Gastroesophageal sphincter (tissue), 4 donors: ENCODE results near the gene SYT14. TPM values are rescaled to one million over a fixed set of nuclear protein-coding genes. Genes with fewer than 3 reads are reported as not detected.
"Not testable (repeated sequence)": the region's sequence is repeated elsewhere in the genome, so short reads cannot be mapped to it uniquely, and the experiment has no call there.

Experiments used
- ATAC-seq: fragments of 150-250 bp; one replicate; pipeline ENCODE4 v1.9.1; 2016; ENCODE audit warnings: mild to moderate bottlenecking, moderate library complexity
- H3K27ac ChIP-seq, 4 donors: fragments of 200-600 bp; sonication (generic) in 3 of 4; 1 replicate in 3 of 4; 2 replicates in 1 of 4; pipeline ENCODE4 v1.5.1; 2016 to 2019
- H3K27me3 ChIP-seq: fragments of 200-600 bp; sonication (generic); one replicate; pipeline ENCODE4 v1.5.1; 2019
- H3K36me3 ChIP-seq, 2 donors: fragments of 200-600 bp; sonication (generic); one replicate each; pipeline ENCODE4 v1.5.1; 2019; ENCODE audit warnings: control low read depth in 1 of 2
- H3K4me1 ChIP-seq, 3 donors: fragments of 200-600 bp; sonication (generic); 1 replicate in 2 of 3; 2 replicates in 1 of 3; pipeline ENCODE4 v1.5.1; 2016 to 2019; ENCODE audit warnings: control low read depth in 2 of 3
- H3K4me3 ChIP-seq, 2 donors: fragments of 200-600 bp; sonication (generic); one replicate each; pipeline ENCODE4 v1.5.1; 2019; ENCODE audit warnings: mild to moderate bottlenecking in 1 of 2, moderate library complexity in 1 of 2
- H3K9me3 ChIP-seq, 3 donors: fragments of 200-600 bp; sonication (generic); one replicate each; pipeline ENCODE4 v1.5.1; 2017 to 2019; ENCODE audit warnings: control low read depth in 2 of 3
- CTCF ChIP-seq, 4 experiments: fragments of 200-600 bp in 2 of 4; fragments of 450-650 bp in 2 of 4; sonication (generic) in 1 of 4; IDR thresholded peaks; one replicate each; pipeline ENCODE4 v1.5.1; 2017 to 2019; ENCODE audit warnings: antibody characterized with exemption in 4 of 4, mild to moderate bottlenecking in 2 of 4, moderate library complexity in 2 of 4
- EP300 ChIP-seq: sonication (generic); formaldehyde crosslinking; IDR thresholded peaks from one replicate; pipeline ENCODE4 v1.6.1; 2017; ENCODE audit warnings: antibody characterized with exemption, mild to moderate bottlenecking
- POLR2A ChIP-seq, 2 donors: fragments of 450-650 bp; IDR thresholded peaks; one replicate each; pipeline ENCODE4 v1.6.1; 2017; ENCODE audit warnings: antibody characterized with exemption in 2 of 2, mild to moderate bottlenecking in 2 of 2, moderate library complexity in 1 of 2
- POLR2AphosphoS5 ChIP-seq: sonication (generic); formaldehyde crosslinking; IDR thresholded peaks from one replicate; pipeline ENCODE4 v1.6.1; 2017; ENCODE audit warnings: antibody characterized with exemption
- WGBS, 2 donors: methylation state at CpG; one replicate each; pipeline ENCODE4 v1.1.5; 2018; ENCODE audit warnings: low coverage in 1 of 2; 5-methylcytosine and 5-hydroxymethylcytosine counted together
- total RNA-seq, 4 donors: library from RNA; depleted of rRNA; stranded (reverse); fragments of >200 nt; gene quantifications; one replicate each; pipeline ENCODE4 v1.1.0, GENCODE V29; 2016

Gene SYT14
- total RNA-seq, 4 donors from 2014 or later, result under 0.01 to 0.27 TPM; not detected in 2

GRCh38 chr1:210099921-210100320 lies 161.9 kb downstream of the SYT14 start:
- TF ChIP-seq CTCF (IDR thresholded peaks at IDR 0.05), result no peak
- no peak for TF ChIP-seq POLR2A (IDR thresholded peaks at IDR 0.05)
- no peak for TF ChIP-seq EP300
- no peak for TF ChIP-seq POLR2AphosphoS5

GRCh38 chr1:210104103-210104502 lies 166.1 kb downstream of the SYT14 start:
- no peaks in the 10 kb centered on the region for H3K36me3 ChIP-seq
- ATAC-seq, result no peak
- H3K9me3 ChIP-seq, result no peaks in the 10 kb centered on the region
- no peak overlapping the region for H3K4me3 ChIP-seq
- no peak overlapping the region for H3K27ac ChIP-seq
- H3K27me3 ChIP-seq, result peaks cover 7% of the 10 kb centered on the region
- 71 to 86% methylated on average over 2 of the region's 2 CpGs for WGBS, 2 donors
- no peaks in the 10 kb centered on the region for H3K4me1 ChIP-seq
- no peak for TF ChIP-seq POLR2AphosphoS5
- TF ChIP-seq POLR2A (IDR thresholded peaks at IDR 0.05), result no peak
- TF ChIP-seq EP300, result no peak
- no peak for TF ChIP-seq CTCF (IDR thresholded peaks at IDR 0.05)

More at GRCh38 chr1:210099921-210100320, 161.9 kb downstream of the SYT14 start:
- ATAC-seq, result no peak
- no peak overlapping the region for H3K4me3 ChIP-seq
- no peaks in the 10 kb centered on the region for H3K27me3 ChIP-seq
- WGBS, 2 donors, result 38 to 43% methylated on average over 1 of the region's 1 CpG
- H3K4me1 ChIP-seq, result no peaks in the 10 kb centered on the region
- no peak overlapping the region for H3K27ac ChIP-seq
- H3K9me3 ChIP-seq, result no peaks in the 10 kb centered on the region
- H3K36me3 ChIP-seq, result no peaks in the 10 kb centered on the region

GRCh38 chr1:210112906-210113305 lies 174.9 kb downstream of the SYT14 start:
- not testable (repeated sequence) for H3K4me1 ChIP-seq, H3K27ac ChIP-seq, H3K4me3 ChIP-seq, ATAC-seq, H3K36me3 ChIP-seq, H3K9me3 ChIP-seq
- 73 to 100% methylated on average over 1 to 9 of the region's 9 CpGs for WGBS, 2 donors
- H3K27me3 ChIP-seq, result peaks cover 11% of the 10 kb centered on the region

DNA sequence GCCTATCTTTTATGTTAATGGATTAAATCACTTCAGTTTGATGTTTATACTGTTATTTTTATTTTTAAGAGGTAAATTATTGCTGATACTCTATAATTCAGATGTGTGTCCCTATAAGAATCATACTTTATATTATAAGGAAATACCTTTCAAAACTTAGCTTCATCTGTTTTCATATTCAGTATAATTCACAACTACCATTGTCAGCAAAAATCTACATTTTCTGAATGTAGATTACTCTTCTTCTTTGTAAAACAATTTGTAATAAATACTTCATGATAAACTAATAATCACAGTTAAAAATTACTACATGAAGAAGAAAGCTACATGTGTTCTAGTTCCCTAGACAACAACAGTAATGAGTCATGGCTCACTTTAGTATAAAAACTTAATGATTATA lies 179.2 kb downstream of the SYT14 start:
- ATAC-seq, result no peak
- TF ChIP-seq POLR2AphosphoS5 (no peak), CTCF (IDR thresholded peaks at IDR 0.05) (no peak), EP300 (no peak), POLR2A (IDR thresholded peaks at IDR 0.05) (no peak)
- no peak overlapping the region for H3K27ac ChIP-seq
- H3K9me3 ChIP-seq, result no peaks in the 10 kb centered on the region
- peaks cover 6% of the 10 kb centered on the region for H3K27me3 ChIP-seq
- no peaks in the 10 kb centered on the region for H3K36me3 ChIP-seq
- no peaks in the 10 kb centered on the region for H3K4me1 ChIP-seq
- H3K4me3 ChIP-seq, result no peak overlapping the region

GRCh38 chr1:210117681-210118170 lies 179.7 kb downstream of the SYT14 start:
- H3K27me3 ChIP-seq, result peaks cover 6% of the 10 kb centered on the region
- no peak overlapping the region for H3K27ac ChIP-seq
- TF ChIP-seq POLR2A (IDR thresholded peaks at IDR 0.05) (no peak), CTCF (IDR thresholded peaks at IDR 0.05) (no peak), POLR2AphosphoS5 (no peak), EP300 (no peak)
- H3K9me3 ChIP-seq, result no peaks in the 10 kb centered on the region
- H3K4me3 ChIP-seq, result no peak overlapping the region
- H3K36me3 ChIP-seq, result no peaks in the 10 kb centered on the region
- no peak for ATAC-seq
- no peaks in the 10 kb centered on the region for H3K4me1 ChIP-seq

DNA sequence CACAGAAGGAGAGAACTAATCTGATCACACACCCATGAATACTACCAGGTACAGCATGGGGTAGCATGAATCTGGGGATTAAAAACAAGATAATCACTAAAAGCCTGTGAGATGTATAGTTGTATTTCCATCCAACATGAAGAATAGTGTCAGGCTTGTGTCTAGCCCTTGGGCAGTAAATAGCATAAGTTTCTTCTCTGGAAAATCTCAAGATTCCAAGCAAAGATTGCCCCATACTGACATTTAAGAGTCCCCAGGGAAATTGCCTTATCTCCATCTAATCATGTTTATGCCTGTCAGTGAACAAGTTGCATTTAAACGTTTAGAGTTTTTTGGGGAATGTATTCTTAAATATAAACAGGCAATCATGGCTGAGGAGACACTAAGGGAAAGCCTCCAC lies 185.4 kb downstream of the SYT14 start:
- Histone ChIP-seq H3K9me3 (no peaks in the 10 kb centered on the region), H3K36me3 (no peaks in the 10 kb centered on the region), H3K4me1 (no peaks in the 10 kb centered on the region), H3K27ac (no peak overlapping the region), H3K4me3 (no peak overlapping the region), H3K27me3 (no peaks in the 10 kb centered on the region)
- no peak for ATAC-seq
- WGBS, 2 donors, result 17 to 25% methylated on average over 1 of the region's 1 CpG
- TF ChIP-seq POLR2A (IDR thresholded peaks at IDR 0.05) (no peak), POLR2AphosphoS5 (no peak), EP300 (no peak), CTCF (IDR thresholded peaks at IDR 0.05) (no peak)
